ENCODE measurements around the gene CADPS.
A peak's percentile ranks its signal among the peaks of the same experiment; 100 is the strongest.

Gene CADPS

DNA sequence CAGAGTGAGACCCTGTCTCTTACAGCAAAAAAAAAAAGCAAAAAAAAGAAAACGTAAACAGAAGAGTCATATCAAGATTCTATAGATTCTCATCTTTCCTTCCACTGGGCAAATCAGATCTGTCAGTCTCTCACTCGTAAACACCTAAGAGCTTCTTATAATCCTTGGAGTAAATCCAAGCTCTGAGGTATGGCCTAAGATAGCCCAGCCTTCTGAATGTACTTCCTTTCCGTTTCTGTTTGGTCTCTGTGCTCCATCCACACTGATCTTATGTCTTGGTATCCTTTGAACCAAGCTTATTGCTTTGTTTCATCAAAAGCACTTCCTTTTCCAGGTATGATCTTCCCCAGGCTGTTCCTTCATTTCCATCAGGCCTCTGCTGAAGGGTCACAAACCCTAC, 137.8 kb downstream of the CADPS start:
- no peak for DNase-seq

DNA sequence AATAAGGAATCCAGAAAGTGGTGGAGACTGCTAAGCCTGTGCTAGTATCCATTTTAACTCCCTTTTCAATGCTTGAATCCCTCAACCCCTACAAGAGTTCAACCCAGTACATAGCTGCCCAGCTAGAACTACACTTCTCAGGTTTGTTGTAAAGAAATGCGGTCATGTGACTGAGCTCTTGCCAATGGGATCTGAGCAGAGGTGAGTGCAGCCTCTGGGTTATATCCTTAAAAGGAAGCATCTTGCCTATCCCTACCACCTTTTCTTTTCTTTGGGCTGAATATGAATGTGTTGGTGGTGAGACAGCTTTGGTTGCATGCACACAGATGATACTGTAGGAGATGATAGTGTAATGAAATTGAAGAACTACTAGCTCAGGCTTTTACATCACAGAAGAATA, 139.7 kb downstream of the CADPS start:
- no peak for DNase-seq

DNA sequence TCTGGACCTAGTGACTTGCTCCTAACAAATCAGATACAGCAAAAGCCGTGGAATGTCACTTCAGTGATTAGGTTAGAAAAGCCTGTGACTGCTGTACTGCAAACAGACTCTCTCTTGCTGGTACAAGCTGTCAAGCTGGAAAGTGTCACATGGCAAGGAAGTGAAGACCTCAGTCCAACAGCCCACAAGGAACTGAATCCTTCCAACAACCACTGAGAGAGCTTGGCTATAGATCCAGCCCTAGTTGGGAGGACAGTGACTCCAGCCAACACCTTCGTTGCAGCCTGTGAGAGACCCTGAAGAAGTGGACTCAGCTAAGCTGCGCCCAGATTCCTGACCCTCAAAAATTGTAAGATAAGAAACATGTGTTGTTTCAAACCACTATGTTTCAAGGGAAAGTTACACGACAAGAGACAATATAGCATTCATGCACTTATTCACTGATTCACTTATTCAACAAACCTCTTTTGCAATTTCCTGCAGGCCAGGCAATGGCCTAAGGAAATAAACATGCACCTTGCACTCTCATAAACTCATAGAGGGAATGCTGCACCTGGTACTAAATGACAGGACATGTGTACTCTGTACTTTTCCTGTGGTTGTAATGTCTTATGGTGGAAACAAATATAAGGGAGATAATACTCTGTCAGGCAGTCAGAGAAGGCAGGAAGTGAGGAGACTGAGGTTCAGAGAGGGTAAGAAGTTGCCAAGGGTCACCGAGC, 142.9 kb downstream of the CADPS start:
- DNase-seq: no peak

DNA sequence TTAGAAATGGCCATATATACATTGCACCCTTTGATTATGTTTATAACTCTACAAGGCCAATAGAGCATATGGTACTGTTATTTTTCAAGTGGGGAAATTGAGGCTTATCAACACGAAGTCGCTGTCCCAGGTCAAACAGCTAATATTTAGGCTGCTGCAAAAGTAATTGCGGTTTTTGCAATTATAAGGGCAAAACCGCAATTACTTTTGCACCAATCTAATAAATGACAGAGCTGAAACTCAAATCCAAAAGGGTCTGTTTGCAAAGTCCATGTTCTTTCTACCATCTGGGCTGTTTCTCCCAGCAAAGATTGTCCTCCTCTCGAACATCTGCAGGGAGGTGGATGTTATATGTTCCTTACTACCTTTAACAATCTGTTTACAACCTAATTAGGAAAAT, 147.2 kb downstream of the CADPS start:
- DNase-seq: no peak

DNA sequence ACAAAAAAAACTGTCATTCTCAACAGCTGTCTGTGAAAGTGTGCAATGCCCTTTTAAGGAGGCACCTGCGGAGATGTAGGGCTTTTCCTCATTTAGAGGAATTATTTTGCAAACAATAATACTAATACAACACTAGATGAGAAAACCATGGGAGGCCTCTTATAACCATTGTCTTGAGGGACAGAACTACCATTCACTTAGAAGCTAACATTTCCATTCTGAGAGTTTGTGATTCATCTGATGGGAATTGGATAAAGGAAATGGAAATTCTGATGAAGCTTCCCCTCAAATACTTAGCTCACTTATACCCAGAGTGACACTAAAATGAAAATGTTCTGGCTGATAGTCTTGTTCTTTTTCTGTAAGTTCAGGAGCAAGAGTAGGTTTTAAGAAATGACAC, 147.7 kb downstream of the CADPS start:
- no peak for DNase-seq

DNA sequence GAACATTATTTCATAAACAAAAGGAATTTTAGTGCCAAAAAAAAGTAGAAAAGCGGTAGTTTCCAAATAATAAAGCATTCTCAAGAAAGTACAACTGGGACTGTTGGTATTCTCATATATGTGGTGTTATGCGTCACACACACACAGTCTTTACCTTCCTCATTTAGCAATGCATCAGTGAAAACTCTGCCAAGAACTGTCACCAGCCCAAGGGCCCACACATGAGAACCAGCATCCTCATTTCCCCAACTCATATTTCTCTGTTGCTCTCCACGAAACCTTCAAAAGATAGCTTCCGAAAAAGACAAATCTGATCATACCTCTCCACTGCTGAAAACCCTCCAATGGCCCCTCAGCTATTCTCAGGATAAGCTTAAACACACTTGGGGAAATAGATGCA, 150.7 kb downstream of the CADPS start:
- no peak for DNase-seq

DNA sequence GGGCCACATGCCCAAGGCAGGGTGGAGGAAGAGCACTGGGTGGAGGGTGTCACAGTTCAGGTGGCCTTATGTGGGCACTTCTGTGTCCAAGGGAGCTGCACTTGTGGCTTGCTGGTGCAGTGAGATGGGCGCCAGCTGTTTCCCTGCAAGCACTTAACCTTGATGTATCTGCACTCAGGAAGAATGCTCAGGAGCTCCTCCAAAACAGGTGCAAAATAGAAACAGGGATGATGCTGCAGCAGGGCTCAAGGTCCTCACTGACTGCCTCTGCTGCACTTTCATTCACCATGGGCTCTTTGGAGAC, 151.3 kb downstream of the CADPS start:
- DNase-seq: no peak

DNA sequence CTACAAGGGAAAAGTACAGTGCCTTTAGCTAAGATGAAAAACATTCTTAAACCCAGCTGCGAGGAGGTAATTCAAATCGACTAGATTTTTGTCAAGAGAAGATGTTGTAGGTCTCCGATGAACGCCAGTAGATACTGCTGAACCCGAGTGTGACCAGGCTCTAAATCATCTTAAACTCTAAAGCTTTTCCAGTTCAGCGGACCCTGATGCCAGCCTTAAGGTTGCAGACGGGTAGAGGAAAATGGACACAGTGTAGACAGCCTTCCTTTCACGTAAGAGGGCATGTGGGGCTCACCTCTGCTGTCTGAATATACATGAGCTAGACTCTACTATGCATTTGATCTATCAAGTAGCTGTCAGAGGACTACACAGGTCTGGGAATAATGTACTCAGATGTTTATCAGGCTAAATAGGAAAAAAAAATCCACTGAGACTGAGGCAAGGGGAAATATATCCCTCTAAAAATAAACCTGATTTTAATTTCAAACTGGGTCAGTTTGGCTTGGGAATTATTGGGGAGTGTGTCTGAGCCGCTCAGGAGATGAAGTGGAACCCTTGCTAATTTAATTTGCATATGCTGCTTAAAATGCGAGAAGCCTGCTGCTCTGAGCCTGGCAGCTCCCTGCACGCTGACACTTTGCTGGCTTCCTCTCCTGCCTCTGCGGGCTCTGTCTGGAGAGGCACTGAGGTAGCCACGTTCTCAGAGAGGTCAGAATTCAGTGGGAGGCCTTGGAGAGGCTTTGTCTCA, 151.9 kb downstream of the CADPS start:
- DNase-seq: peak in 3 of 14 donors; percentile 7 to 64 (median 20)

DNA sequence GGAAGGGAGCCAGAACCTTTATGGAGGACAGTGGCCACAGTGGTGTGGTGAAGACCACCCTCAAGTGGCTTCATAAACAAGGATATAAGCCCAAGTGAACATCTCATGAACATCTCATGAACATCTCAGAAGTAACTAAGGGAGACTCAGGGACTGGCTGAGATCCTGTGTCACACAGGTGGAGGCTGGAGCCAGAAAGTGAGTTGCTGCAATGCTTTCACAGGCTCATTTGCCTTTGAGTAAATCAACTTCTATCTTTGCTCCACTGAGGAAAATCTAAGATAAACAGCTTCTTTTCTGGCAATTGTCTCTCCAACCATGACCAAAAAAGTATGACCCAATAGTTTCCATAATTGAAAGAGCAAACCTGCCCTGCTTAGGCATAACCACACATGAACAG, 152.9 kb downstream of the CADPS start:
- no peak for DNase-seq

DNA sequence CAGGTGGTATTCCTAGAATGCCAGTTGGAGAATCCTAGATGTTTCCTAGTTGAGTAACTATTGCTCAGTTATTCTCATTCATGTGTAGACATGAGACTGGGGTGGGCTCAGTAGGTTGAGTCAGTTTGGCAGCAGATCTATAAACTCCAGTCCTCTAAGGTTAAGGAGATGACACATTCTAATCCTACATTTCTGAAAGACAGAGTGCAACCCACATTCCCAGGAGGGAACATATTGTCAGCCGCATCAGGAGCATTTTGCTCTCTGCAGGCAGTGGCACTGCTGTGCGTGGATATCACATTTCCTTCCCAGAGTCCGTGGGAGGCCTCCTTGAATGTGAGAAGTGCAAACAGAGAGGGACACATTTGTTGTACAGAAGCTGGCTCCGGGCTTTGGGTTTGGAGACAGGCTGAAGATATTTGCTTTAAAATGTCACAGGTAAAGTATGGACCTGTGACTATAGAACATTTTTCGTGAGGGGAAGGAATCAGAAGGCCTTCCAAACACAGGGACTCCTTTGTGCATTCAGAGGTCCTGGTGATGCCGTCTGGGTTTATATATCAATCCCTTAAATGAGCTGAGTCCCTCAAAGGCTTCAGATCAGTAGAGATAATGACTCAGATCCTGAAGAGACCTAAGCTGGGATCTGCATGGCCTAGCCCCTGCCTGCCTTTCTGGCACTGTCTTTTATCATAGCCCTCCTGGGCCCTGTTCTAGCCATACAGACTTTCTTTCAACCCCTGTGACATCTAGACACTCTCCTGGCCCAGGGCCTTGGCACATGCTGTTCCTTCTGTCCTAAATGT, 156.5 kb downstream of the CADPS start:
- peak in 1 of 14 donors; percentile 26 for DNase-seq

DNA sequence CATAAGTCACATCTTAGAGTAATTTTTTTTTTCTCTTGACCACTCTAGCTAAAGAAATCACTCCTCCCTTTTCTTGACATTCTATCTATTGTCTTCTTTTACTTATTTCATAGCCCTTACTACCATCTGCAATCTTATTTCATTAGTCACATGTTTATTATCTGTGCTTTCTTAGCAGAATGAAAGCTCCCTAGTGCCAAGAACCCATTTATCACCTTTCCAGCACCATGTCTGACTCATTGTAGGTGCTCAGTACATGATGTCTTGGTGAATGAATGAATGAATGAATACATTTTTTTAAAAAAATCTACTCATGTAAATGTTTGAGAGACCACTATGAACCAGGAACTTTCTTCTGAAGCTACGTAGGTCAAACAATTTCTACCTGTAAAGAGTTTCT, 157.2 kb downstream of the CADPS start:
- DNase-seq: no peak

DNA sequence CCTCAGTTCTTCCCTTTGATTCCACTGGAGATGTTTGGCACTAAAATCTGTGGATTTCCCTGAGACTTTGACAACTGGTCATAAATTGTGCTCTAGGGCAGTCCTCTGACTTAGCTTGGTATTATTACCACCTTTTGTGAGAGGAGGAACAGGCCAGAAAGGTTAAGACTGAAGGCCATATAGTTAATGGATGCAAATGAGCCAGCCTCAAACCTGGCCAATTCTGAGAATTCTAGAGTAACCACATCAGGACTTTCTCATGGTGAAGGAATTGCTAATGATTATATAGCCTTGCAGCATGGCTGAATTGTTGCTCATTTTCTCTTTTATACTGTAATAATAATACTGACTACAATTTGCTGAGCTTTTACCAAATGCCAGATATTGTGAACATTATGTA, 162.5 kb downstream of the CADPS start:
- DNase-seq: no peak

DNA sequence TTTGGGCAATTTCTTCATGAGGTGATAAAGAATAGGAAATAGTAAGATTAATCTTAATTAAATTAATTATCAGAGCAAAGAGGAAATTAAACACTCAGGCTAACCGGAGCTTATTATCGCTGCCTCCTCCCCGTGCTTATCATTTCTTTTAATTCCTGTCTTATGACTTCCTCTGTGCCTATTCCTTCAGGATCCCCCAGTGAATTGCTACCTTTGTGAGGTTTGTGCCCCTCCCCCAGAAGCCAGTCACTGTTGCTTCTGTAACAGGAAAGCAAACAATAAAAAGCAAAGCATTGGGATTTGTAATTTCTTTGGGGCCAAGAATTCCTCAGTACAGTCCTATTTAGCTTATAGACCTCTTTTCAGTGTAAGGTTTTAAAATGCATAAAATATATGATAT, 164.5 kb downstream of the CADPS start:
- DNase-seq: no peak

DNA sequence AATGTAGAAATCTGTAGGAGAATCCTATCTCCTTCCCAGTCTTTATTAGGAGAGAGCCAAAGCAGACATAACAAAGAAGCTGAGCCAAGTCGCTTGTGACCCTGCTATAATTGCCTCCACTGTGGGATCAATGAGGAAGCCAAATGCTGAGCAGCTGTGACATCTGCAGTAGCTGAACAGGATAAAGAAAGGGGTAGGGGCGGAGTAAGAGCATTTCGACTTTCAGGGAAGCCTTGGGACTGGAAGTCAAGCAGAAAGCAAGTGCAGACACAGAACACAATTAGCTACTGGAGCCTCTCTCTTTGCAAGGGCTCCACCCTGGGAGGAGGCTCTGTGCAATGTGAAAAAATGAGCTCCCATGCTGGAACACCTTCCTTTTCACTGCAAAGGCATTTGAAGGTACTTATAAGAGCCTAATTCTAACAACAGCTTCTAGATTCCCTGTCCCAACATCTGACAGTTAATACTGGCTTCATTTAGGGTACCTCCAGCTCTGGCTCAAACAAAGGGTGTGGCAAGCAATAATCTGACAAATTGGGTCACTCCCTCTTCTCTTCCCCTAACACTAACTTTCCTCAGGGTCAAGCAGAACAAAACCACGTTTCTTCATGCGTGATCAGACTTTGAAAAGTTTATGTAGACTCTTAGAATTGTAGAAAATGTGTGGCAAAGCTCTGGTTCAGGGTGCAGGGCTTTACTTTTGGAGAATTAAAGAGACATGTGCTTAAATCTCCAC, 166.4 kb downstream of the CADPS start:
- DNase-seq: no peak

DNA sequence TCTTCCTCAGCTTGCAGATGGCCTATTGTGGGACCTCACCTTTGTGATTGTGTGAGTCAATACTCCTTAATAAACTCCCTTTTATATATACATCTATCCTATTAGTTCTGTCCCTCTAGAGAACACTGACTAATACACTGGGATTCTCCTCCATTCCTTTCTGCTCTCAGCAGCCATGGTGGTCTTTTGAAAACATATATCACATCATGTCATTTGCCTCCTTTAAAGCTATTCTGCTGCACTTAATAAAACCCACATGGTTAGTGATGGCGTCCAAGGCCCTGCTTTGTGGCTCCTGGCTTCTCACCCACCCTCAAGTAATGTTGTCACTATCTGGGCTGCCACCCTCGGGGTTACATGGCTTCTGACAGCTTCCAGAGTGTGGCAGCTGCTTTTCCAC, 169.5 kb downstream of the CADPS start:
- no peak for DNase-seq

DNA sequence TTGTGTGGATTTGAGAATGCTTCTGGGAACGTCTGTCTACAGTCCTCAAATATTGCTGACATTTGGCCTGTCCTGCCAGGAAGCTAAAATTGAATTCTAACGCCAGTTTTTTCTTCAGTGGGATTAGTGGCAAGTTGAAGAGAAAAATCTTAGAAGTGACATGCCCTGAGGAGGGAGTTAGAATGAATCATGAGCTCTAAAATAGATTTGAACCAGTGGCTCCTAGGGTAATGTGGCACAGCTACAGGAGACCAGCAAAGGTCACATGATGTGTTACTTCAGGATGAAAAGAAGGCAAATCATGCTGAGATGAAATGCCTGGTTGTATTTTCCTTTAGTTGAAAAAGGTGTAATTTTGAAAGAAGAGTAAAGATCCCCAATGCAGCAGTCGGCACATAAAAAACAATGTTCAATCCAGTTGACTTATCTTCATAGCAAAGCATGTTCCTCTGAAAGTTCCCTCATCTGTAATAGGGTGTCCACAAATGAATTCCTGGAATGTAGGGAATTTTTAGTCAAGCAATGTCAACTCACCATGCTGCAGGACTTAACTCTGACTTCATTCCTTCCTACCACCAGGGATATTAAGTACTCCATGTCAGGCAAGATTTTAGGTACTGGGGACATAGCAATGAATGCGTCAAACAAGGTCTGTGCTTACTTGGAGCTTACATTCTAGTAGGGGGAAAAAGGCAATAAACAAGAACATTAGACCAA, 171.6 kb downstream of the CADPS start:
- no peak for DNase-seq

DNA sequence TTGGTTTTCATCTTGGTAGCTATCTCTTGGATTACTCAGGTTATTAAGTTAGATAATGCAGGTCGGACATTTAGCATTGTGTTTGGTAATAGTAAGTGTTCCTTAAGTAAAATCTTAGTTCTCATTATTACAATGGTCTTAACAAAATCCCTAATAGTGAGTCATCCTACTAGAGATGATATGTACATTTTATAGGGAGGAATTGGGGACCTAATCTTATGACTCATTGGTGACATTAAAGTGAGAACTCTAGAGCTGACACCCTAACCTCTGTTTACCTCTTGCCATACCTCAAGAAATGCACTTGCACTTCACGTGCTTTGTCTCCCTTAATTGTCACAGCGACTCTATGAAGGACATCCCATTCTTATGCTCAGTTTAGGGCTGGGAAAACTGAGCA, 174.9 kb downstream of the CADPS start:
- no peak for DNase-seq

DNA sequence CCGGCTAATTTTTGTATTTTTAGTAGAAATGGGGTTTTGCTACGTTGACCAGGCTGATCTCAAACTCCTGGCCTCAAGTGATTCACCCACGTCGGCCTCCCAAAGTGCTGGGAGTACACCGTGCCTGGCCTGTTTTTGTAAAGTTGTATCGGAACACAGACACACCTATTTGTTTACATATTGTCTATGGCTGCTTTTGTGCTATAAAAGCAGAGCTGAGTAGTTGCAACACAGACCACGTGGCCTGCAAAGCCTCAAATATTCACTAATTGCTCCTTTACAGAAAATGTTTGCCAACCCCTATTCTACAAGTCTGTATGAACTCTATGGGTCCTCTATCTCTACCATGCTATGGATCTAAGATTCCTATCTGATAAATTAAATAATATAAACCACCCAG, 175.5 kb downstream of the CADPS start:
- no peak for DNase-seq

DNA sequence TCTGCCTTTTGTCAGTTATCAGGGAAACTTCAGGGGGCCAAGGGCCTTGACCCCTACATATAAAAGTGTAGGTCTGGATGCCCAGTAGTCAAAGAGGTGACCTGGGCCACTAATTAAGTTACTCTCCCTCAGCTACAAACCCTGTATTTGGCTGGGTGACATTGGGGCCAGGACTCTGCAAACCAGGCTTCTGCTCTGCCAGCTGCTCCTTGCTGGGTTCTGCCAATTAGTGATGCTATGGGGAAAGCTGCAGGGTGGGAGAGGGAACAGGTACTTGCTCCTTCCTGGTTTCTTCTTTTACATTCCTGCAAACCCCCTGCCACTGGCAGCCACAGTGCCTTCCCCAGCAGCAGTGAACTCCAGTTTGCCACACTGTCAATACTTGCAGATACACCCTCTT, 179.2 kb downstream of the CADPS start:
- DNase-seq: no peak

DNA sequence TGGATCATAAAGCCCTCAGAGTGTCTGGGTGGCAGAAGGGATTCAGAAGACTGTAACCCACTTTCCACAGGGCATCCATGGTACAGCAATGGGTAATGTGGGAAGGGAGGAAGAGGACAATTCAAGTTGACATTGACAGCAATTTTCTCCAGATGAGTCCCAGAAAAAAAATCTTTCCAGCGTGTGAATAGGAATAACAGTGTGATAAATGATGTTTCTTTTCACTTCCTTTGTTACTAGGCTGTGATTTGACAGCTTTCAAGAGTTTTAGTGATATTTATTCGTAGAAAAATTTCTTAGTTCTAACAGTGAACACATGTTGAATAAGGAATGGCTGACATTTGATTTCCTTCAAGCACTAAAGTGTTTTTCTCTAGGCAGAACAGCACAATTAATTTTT, 186.4 kb downstream of the CADPS start:
- DNase-seq: no peak

DNA sequence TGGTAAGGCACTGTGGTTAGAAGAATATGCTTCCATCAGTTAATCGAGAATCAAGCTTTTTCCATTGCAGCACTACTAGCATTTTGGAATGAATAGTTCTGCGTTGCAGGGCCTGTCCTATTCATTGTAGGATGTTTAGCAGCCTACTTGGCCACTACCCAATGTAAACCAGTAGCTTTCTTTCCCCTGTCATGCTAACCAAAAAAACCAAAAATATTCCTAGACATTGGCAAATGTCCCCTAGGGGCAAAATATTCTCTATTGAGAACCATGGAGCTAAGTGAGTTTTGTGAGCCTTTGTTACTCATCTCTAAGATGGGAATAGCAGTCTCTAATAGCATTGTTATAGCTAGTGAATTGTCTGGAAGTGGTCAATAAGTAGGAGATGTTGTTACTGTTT, 187.2 kb downstream of the CADPS start:
- no peak for DNase-seq

All from C1 segment of cervical spinal cord (tissue), 14 donors.